WI38 (cell line): ENCODE results near the gene MRO.

Experiments used
- H3K4me3 ChIP-seq: 2 replicates; pipeline ENCODE4 v1.5.1; 2011; ENCODE audit warnings: low read depth, mild to moderate bottlenecking, control low read depth, low read length
- TF ChIP-seq, protein P1 (sequence below): IDR thresholded peaks from 2 replicates; pipeline ENCODE4 v1.5.1; 2012; ENCODE audit warnings: low read depth, mild to moderate bottlenecking, control low read depth, low read length

The MRO gene

DNA sequence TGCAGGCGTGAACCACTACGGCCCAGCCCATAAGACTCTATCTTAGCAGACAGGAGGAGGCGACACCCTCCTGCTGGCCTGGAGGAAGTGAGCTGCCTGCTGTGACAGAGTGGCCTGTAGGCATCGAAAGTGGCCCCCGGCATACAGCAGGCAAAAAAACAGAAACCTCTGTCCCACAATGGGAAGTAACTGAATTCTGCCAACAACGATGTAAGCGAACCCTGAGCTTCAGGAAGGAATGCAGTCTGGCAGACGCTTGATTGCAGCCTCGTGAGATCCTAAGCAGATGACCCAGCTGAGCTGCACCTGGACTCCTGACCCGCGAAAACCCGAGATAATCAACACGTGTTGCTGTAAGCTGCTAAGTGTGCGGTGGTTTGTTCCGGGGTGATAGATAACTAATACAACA, 13.6 kb downstream of the MRO start:
- TF ChIP-seq, protein P1, sequence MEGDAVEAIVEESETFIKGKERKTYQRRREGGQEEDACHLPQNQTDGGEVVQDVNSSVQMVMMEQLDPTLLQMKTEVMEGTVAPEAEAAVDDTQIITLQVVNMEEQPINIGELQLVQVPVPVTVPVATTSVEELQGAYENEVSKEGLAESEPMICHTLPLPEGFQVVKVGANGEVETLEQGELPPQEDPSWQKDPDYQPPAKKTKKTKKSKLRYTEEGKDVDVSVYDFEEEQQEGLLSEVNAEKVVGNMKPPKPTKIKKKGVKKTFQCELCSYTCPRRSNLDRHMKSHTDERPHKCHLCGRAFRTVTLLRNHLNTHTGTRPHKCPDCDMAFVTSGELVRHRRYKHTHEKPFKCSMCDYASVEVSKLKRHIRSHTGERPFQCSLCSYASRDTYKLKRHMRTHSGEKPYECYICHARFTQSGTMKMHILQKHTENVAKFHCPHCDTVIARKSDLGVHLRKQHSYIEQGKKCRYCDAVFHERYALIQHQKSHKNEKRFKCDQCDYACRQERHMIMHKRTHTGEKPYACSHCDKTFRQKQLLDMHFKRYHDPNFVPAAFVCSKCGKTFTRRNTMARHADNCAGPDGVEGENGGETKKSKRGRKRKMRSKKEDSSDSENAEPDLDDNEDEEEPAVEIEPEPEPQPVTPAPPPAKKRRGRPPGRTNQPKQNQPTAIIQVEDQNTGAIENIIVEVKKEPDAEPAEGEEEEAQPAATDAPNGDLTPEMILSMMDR: no peak
- no peak overlapping the region for H3K4me3 ChIP-seq

DNA sequence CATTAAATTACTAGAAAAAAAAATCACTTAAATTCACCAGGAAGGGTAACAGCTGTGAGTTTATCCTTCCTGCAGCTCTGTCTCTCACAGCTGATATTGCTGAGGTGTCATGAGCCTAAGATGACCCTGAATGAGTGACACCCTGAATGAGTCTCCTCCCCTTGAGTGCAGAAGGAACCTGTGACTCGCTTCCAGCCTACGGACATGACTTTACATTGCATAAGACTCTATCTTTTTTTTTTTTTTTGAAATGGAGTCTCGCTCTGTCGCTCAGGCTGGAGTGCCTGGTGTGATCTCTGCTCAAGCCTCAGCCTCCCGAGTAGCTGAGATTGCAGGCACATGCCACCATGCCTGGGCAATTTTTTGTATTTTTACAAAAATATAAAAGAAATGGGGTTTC, 14.1 kb downstream of the MRO start:
- no peak overlapping the region for H3K4me3 ChIP-seq
- TF ChIP-seq, protein P1: no peak

DNA sequence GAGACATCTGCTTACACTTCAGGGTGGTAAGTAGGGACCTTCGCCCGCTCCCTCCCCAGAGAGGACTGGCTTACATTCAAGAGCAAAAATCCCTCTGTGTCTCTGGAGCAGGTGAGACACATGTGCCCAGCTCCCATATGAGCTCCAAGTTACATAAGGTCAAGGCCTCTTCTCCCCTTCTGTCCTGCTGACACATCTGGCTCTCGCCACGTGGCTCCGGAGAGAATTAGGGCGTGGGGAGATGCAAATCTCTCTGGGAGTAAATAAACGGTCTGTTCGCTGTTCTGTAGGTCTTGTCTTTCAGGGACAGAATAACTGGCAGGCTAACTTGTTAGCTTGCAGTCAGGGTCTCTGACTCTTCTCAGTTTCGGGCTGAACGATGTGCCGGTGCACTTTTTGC, 16.2 kb downstream of the MRO start:
- TF ChIP-seq, protein P1: no peak
- no peak overlapping the region for H3K4me3 ChIP-seq

DNA sequence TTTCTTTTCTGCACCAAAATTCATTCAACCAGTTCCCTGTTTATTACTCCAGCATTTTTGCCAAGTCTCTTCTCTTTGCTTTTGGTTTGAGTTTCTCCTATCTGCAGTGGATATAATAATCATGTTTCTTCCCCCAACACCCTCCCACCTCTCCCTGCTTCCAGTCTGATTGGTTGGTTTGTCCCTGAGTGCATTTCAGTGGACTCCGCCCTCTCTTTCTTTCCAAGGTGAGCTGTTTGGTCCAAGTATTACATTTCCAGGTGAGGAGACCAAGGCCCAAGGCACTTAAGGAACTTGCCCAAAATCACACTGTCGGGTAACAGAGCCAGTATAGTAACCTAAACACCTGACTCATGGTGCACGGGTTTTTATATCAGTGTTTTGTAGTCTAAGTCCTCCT, 17.7 kb downstream of the MRO start:
- TF ChIP-seq, protein P1: no peak
- no peak overlapping the region for H3K4me3 ChIP-seq

DNA sequence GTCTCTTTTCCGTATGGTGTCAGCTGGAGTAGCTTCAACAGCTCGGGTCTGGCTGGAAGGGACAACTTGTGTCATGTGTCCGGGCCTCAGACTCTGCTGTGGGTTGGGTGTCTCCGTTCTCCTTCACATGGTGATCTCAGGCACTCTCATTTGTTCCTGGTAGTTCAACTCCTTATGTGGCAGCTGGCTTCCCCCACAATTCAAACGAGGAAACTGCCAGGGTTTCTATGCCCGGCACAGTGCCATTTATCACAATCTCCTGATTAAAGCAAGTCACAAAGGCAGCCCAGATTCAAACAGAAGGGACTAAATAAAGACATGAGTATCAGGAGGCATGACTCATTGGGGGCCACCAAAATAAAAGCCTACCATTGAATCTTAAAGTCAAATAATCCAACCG, 22.7 kb downstream of the MRO start:
- TF ChIP-seq, protein P1: no peak
- H3K4me3 ChIP-seq: no peak overlapping the region

DNA sequence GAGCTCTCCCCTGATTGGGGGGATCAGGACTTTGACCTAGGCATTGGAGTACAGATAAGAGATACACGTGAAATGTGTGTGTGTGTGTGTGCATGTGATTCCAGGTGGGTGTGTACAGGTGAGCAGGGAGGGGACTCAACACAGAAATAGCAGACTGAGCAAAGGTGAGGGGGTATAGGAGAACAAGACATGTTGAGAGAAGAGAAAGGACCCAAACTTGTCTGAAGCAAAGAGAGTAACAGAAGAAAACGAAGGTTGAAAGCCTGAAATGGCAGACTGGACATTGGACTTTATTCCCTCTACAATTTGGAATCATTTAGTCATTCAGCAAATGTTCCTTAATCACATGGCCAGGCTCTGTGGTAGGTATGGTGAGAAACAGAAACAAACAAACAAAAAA, 23.3 kb downstream of the MRO start:
- TF ChIP-seq, protein P1: no peak
- no peak overlapping the region for H3K4me3 ChIP-seq

DNA sequence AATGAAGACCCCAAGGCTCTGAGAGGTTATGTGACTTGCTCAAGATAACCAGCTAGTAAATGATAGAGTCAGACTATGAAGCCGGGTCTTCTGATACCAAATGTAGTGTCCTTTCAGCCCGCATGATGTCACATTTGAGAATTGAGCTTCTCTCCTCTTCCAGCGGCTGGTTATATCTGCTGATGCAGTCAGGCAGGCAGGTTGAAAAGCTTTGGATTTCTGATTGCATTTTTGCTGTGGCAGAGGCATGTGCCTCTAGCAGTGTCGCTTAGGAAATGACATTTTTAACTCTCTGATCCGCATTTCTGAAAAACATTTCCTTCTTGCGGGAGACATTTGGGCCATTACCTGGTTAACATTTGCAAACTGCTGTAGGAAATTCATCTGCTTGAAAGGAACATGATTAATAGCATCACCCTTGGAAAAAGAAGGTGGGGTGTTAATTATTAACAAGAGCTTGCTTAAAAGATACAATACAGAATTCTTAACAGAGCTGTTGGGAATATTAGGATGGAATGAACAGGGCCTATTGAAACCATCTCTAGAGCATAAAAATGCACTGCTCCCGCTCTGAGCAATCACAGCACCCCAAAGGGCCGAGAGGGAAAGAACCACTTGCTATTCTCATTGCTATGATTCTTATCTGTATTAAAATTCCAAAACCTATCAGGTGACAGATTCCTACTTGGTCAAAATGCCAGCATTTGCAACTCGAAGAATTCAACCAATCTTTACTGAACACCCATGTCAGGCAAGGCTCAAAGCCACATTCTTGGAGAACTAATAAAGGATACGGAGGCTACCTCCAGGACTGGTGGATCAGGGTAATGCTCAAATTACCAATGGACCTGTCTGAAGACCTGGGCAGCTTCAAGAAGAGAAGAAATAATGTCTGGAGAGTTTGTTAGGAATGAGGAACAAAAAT, 25.9 kb downstream of the MRO start:
- TF ChIP-seq, protein P1: no peak
- H3K4me3 ChIP-seq: no peak overlapping the region
